ENCODE results near the gene OGA. TPM values are rescaled to one million over a fixed set of nuclear protein-coding genes. Genes with fewer than 3 reads are reported as not detected.

Gene OGA
- total RNA-seq, 1 donor from 2014 or later = 275 TPM

GRCh38 chr10:101748496-101748895 lies 69.7 kb downstream of the OGA start:
- Mint-ChIP-seq H3K36me3 (no peaks in the 10 kb centered on the region), H3K27me3 (ENCODE audit: insufficient read depth, low read depth) (peaks cover 28% of the 10 kb centered on the region), H3K27ac (no peak overlapping the region), H3K4me1 (peaks cover 29% of the 10 kb centered on the region), H3K9me3 (no peaks in the 10 kb centered on the region), H3K4me3 (no peak overlapping the region)
- H3K79me2 ChIP-seq (ENCODE audit: low read depth) = no peaks in the 10 kb centered on the region
- TF ChIP-seq EZH2phosphoT487 (IDR thresholded peaks at IDR 0.05) (no peak), EZH2 (IDR thresholded peaks at IDR 0.05) (no peak), CTCF (IDR thresholded peaks at IDR 0.05) (no peak)
- H3K4me3 ChIP-seq = no peak overlapping the region
- H4K20me1 ChIP-seq (ENCODE audit: low read depth) = no peaks in the 10 kb centered on the region
- DNase-seq (ENCODE audit: low spot score) = no peak
- H3K9me3 ChIP-seq (ENCODE audit: low read depth) = no peaks in the 10 kb centered on the region
- H3K36me3 ChIP-seq = no peaks in the 10 kb centered on the region
- no peak overlapping the region for H3K4me2 ChIP-seq
- no peak overlapping the region for H3K27ac ChIP-seq
- peaks cover 23% of the 10 kb centered on the region for H3F3A ChIP-seq (ENCODE audit: low read depth)
- no peaks in the 10 kb centered on the region for H3K27me3 ChIP-seq
- no peak overlapping the region for H3K9ac ChIP-seq
- H3K4me1 ChIP-seq = peaks cover 22% of the 10 kb centered on the region
- H2AFZ ChIP-seq (replicated peaks) = peak overlapping the region; percentile 98

- no peaks in the 10 kb centered on the region for H4K20me1 ChIP-seq (ENCODE audit: low read depth)
- H3F3A ChIP-seq (ENCODE audit: low read depth) = peaks cover 23% of the 10 kb centered on the region
- no peak overlapping the region for H3K9ac ChIP-seq
- H3K4me1 Mint-ChIP-seq = peaks cover 31% of the 10 kb centered on the region
- H3K4me3 Mint-ChIP-seq = no peak overlapping the region
- H3K4me2 ChIP-seq = no peak overlapping the region
- H3K4me1 ChIP-seq = peaks cover 22% of the 10 kb centered on the region
- H2AFZ ChIP-seq (replicated peaks) = no peak overlapping the region
- no peak for DNase-seq (ENCODE audit: low spot score)
- peaks cover 18% of the 10 kb centered on the region for H3K27me3 Mint-ChIP-seq (ENCODE audit: insufficient read depth, low read depth)
- no peaks in the 10 kb centered on the region for H3K27me3 ChIP-seq
- TF ChIP-seq CTCF (IDR thresholded peaks at IDR 0.05) (no peak), EZH2phosphoT487 (IDR thresholded peaks at IDR 0.05) (no peak), EZH2 (IDR thresholded peaks at IDR 0.05) (no peak)
- no peaks in the 10 kb centered on the region for H3K9me3 Mint-ChIP-seq
- H3K79me2 ChIP-seq (ENCODE audit: low read depth) = no peaks in the 10 kb centered on the region
- no peaks in the 10 kb centered on the region for H3K9me3 ChIP-seq (ENCODE audit: low read depth)
- no peaks in the 10 kb centered on the region for H3K36me3 ChIP-seq
- no peak overlapping the region for H3K4me3 ChIP-seq
- no peak overlapping the region for H3K27ac ChIP-seq
- H3K36me3 Mint-ChIP-seq = no peaks in the 10 kb centered on the region
- H3K27ac Mint-ChIP-seq = no peak overlapping the region
Observed at GRCh38 chr10:101745074-101745696, 73.1 kb downstream of the OGA start.

- Histone ChIP-seq H3K79me2 (ENCODE audit: low read depth) (no peaks in the 10 kb centered on the region), H3K4me2 (no peak overlapping the region), H4K20me1 (ENCODE audit: low read depth) (no peaks in the 10 kb centered on the region)
Observed at GRCh38 chr10:101744267-101744666, 74.0 kb downstream of the OGA start.

More at GRCh38 chr10:101744267-101744666, 74.0 kb downstream of the OGA start:
- Mint-ChIP-seq H3K4me1 (peaks cover 24% of the 10 kb centered on the region), H3K4me3 (no peak overlapping the region), H3K27ac (no peak overlapping the region), H3K9me3 (peaks cover 2% of the 10 kb centered on the region), H3K36me3 (no peaks in the 10 kb centered on the region), H3K27me3 (ENCODE audit: insufficient read depth, low read depth) (peaks cover 17% of the 10 kb centered on the region)
- Histone ChIP-seq H3K9me3 (ENCODE audit: low read depth) (no peaks in the 10 kb centered on the region), H3K27ac (no peak overlapping the region), H3K4me1 (peaks cover 15% of the 10 kb centered on the region), H3K36me3 (no peaks in the 10 kb centered on the region), H3K9ac (no peak overlapping the region), H2AFZ (replicated peaks) (no peak overlapping the region), H3K27me3 (no peaks in the 10 kb centered on the region), H3F3A (ENCODE audit: low read depth) (peaks cover 14% of the 10 kb centered on the region), H3K4me3 (no peak overlapping the region)
- TF ChIP-seq EZH2 (IDR thresholded peaks at IDR 0.05) = no peak
- TF ChIP-seq CTCF (IDR thresholded peaks at IDR 0.05) = no peak
- no peak for TF ChIP-seq EZH2phosphoT487 (IDR thresholded peaks at IDR 0.05)
- DNase-seq (ENCODE audit: low spot score) = no peak

Data from neural progenitor cell (in vitro differentiated cells).